IMR-90 (cell line): Measurements from ENCODE around the gene PHETA1. TPM values are rescaled to one million over a fixed set of nuclear protein-coding genes. Genes with fewer than 3 reads are reported as not detected.

Experiments used
- ATAC-seq: fragments of 200-7000 bp; cut with Tn5 transposase; 2 replicates; pipeline ENCODE4 v1.9.1; 2020; ENCODE audit warnings: low read depth, mild to moderate bottlenecking, moderate library complexity
- BruUV-seq: library from RNA; stranded (reverse); fragments of 400-500 nt; replicated peaks from 2 replicates; lab custom pipeline; 2021; lab: Mats Ljungman, UMichigan
- CTCF ChIA-PET: fragments of 300-600 bp; formaldehyde crosslinking; extraction: SDS; loops from one replicate; lab custom pipeline; 2021; ENCODE audit warnings: antibody characterized with exemption; lab: Yijun Ruan, JAX
- POLR2A ChIA-PET: fragments of 300-600 bp; sonication (Branson Sonifier 250); formaldehyde crosslinking; loops from one replicate; lab custom pipeline; 2022; ENCODE audit warnings: antibody characterized with exemption; ENCODE audit not compliant: unreplicated experiment; lab: Charles Lee
- DNase-seq: peaks from one replicate; pipeline ENCODE4 v3.0.0; 2013
- H2AFZ ChIP-seq: replicated peaks from 2 replicates; pipeline ENCODE3; 2013; ENCODE audit warnings: low read length, mild to moderate bottlenecking; ENCODE audit not compliant: poor library complexity
- H2AK5ac ChIP-seq: 2 replicates; pipeline ENCODE4 v1.6.1; 2013; ENCODE audit warnings: low read depth, low read length, inconsistent platforms
- H2AK9ac ChIP-seq: replicated peaks from 2 replicates; pipeline ENCODE3; 2013; ENCODE audit warnings: mild to moderate bottlenecking, low read depth, low read length, moderate library complexity; ENCODE audit not compliant: poor library complexity
- H2BK120ac ChIP-seq: 2 replicates; pipeline ENCODE4 v1.6.1; 2013; ENCODE audit warnings: low read depth, low read length, inconsistent platforms
- H2BK15ac ChIP-seq: 3 replicates; pipeline ENCODE4 v1.6.1; 2013; ENCODE audit warnings: low read depth, low read length, inconsistent platforms
- H2BK20ac ChIP-seq: 2 replicates; pipeline ENCODE4 v1.6.1; 2013; ENCODE audit warnings: low read depth, mild to moderate bottlenecking, inconsistent platforms, low read length, moderate library complexity
- H2BK5ac ChIP-seq: 2 replicates; pipeline ENCODE4 v1.6.1; 2013; ENCODE audit warnings: mild to moderate bottlenecking, low read depth, low read length, inconsistent platforms; ENCODE audit not compliant: poor library complexity, severe bottlenecking
- H3K14ac ChIP-seq: replicated peaks from 2 replicates; pipeline ENCODE4 v1.6.1; 2013; ENCODE audit warnings: low read depth, low read length, inconsistent platforms
- H3K18ac ChIP-seq: 2 replicates; pipeline ENCODE4 v1.6.1; 2013; ENCODE audit warnings: low read depth, low read length, control low read depth
- H3K23ac ChIP-seq: 2 replicates; pipeline ENCODE4 v1.6.1; 2013; ENCODE audit warnings: low read depth, low read length, inconsistent platforms
- H3K27ac ChIP-seq: 2 replicates; pipeline ENCODE4 v1.5.1; 2013; ENCODE audit warnings: mild to moderate bottlenecking, control low read depth, low read length; ENCODE audit not compliant: insufficient read depth
- H3K27me3 ChIP-seq: 2 replicates; pipeline ENCODE4 v1.6.1; 2013; ENCODE audit warnings: low read length; ENCODE audit not compliant: control insufficient read depth, insufficient read depth
- H3K36me3 ChIP-seq: 2 replicates; pipeline ENCODE4 v1.6.1; 2013; ENCODE audit warnings: low read length, mixed read lengths; ENCODE audit not compliant: control insufficient read depth, insufficient read depth
- H3K4ac ChIP-seq: 2 replicates; pipeline ENCODE4 v1.6.1; 2013; ENCODE audit warnings: low read depth, low read length, inconsistent platforms
- H3K4me1 ChIP-seq: 2 replicates; pipeline ENCODE4 v1.6.1; 2013; ENCODE audit warnings: low read length, mixed read lengths; ENCODE audit not compliant: control insufficient read depth, insufficient read depth
- H3K4me2 ChIP-seq: 2 replicates; pipeline ENCODE4 v1.6.1; 2013; ENCODE audit warnings: low read depth, mild to moderate bottlenecking, control low read depth, low read length, moderate library complexity
- H3K4me3 ChIP-seq: 2 replicates; pipeline ENCODE4 v1.5.1; 2013; ENCODE audit warnings: low read depth, mild to moderate bottlenecking, control low read depth, low read length, moderate library complexity; ENCODE audit not compliant: insufficient read depth
- H3K56ac ChIP-seq: 2 replicates; pipeline ENCODE4 v1.6.1; 2013; ENCODE audit warnings: low read length, inconsistent platforms; ENCODE audit not compliant: insufficient read depth; ENCODE audit errors: extremely low read depth
- H3K79me1 ChIP-seq, 2 experiments: 2 replicates each; pipeline ENCODE4 v1.6.1; 2013; ENCODE audit warnings: low read length in 2 of 2, inconsistent platforms in 1 of 2, low read depth in 1 of 2
- H3K9ac ChIP-seq: 2 replicates; pipeline ENCODE4 v1.6.1; 2013; ENCODE audit warnings: low read depth, low read length, control low read depth
- H3K9me1 ChIP-seq: 2 replicates; pipeline ENCODE4 v1.6.1; 2013; ENCODE audit warnings: low read length, inconsistent platforms; ENCODE audit not compliant: insufficient read depth
- H3K9me3 ChIP-seq: 2 replicates; pipeline ENCODE4 v1.6.1; 2013; ENCODE audit warnings: low read length; ENCODE audit not compliant: control insufficient read depth, insufficient read depth
- H4K20me1 ChIP-seq: 2 replicates; pipeline ENCODE4 v1.6.1; 2013; ENCODE audit warnings: low read length, inconsistent platforms; ENCODE audit not compliant: insufficient read depth
- H4K5ac ChIP-seq: 2 replicates; pipeline ENCODE4 v1.6.1; 2013; ENCODE audit warnings: mild to moderate bottlenecking, low read depth, low read length, control low read depth
- H4K8ac ChIP-seq, 2 experiments: 2 replicates each; pipeline ENCODE4 v1.6.1; 2013; ENCODE audit warnings: low read depth in 2 of 2, low read length in 2 of 2, control low read depth in 1 of 2, inconsistent platforms in 1 of 2
- H4K91ac ChIP-seq: 2 replicates; pipeline ENCODE4 v1.6.1; 2013; ENCODE audit warnings: low read depth, low read length, inconsistent platforms; ENCODE audit not compliant: insufficient read depth
- MAFK ChIP-seq: IDR thresholded peaks from 2 replicates; pipeline ENCODE4 v1.6.1; 2012; ENCODE audit warnings: low read depth, low read length, improper control_type of control experiment
- NFE2L2 ChIP-seq: fragments of 150-350 bp; IDR thresholded peaks from 2 replicates; pipeline ENCODE4 v1.6.1; 2016; ENCODE audit warnings: low read depth, mild to moderate bottlenecking, low read length
- RFX5 ChIP-seq: IDR thresholded peaks from 2 replicates; pipeline ENCODE4 v1.8.0; 2012; ENCODE audit warnings: low read depth, mild to moderate bottlenecking, low read length, moderate library complexity
- WGBS, 2 experiments: methylation state at CpG; one replicate each; pipeline versions ENCODE4 v1.1.5 to v1.1.7; 2013; ENCODE audit warnings: missing lambda C conversion rate in 2 of 2; ENCODE audit not compliant: insufficient read length in 1 of 2; ENCODE audit errors: extremely low coverage in 2 of 2; 5-methylcytosine and 5-hydroxymethylcytosine counted together
- dilution Hi-C: fragments of 300-500 bp; cut with HindIII; formaldehyde crosslinking; loops from one replicate; pipeline ENCODE4 v1.14.3; 2018; ENCODE audit warnings: low sequenced_read_pairs; ENCODE audit not compliant: unreplicated experiment
- in situ Hi-C: fragments of 300-500 bp; cut with MboI; formaldehyde crosslinking; loops from 3 replicates; pipeline ENCODE4 v1.14.3; 2019; ENCODE audit warnings: low sequenced_read_pairs, inconsistent platforms, mixed read lengths
- intact Hi-C: fragments of 100-400 bp; cut with micrococcal nuclease; formaldehyde crosslinking; loops from 2 replicates; pipeline ENCODE4 v1.10.0; 2022
- polyA plus RNA-seq, 3 experiments: library from polyadenylated mRNA; depleted of rRNA; stranded (reverse); fragments of >200 nt; gene quantifications; 2 replicates each; pipeline ENCODE4 v1.2.3, GENCODE V29; 2012; ENCODE audit warnings: low replicate concordance in 1 of 3
- total RNA-seq: library from RNA; depleted of rRNA; stranded (reverse); fragments of >200 nt; gene quantifications from 2 replicates; pipeline ENCODE4 v1.2.3, GENCODE V29; 2012

The PHETA1 gene
- total and polyA plus RNA-seq, 2 of the 4 experiments (the other 2 are of a cell fraction), result 3.2 to 6.6 TPM

GRCh38 chr12:111409403-111409779 lies 40.5 kb upstream of the PHETA1 start:
- POLR2A ChIA-PET, result no interaction called here

More at GRCh38 chr12:111409403-111409779, 40.5 kb upstream of the PHETA1 start:
- Histone ChIP-seq H2BK5ac (peak overlapping the region; percentile 84), H3K56ac (no peak overlapping the region), H3K36me3 (no peaks in the 10 kb centered on the region; the same call in 1 of the 2 replicates), H3K9ac (no peak overlapping the region), H2BK120ac (peak overlapping the region; percentile 90; the same call in 1 of the 2 replicates), H4K20me1 (peaks cover 41% of the 10 kb centered on the region), H3K14ac (peak overlapping the region; percentile 34), H3K4me2 (peak overlapping the region; percentile 22; the same call in 1 of the 2 replicates), H3K9me3 (no peaks in the 10 kb centered on the region), H2BK15ac (peak overlapping the region; percentile 84; the same call in 2 of the 3 replicates), H3K4me1 (peaks cover 42% of the 10 kb centered on the region), H3K27ac (peak overlapping the region; percentile 72), H4K5ac (peak overlapping the region; percentile 46; the same call in 1 of the 2 replicates), H3K4me3 (no peak overlapping the region), H3K79me1 (peaks cover 12 to 77% of the 10 kb centered on the region in 2 experiments; a peak in 3 of 4 replicates), H3K4ac (peak overlapping the region; percentile 73), H4K8ac (peak overlapping the region; percentile 67 to 74), H2AK9ac (peak overlapping the region; percentile 88), H3K18ac (peak overlapping the region; percentile 6; the same call in 1 of the 2 replicates), H4K91ac (peak overlapping the region; percentile 62), H2AK5ac (peak overlapping the region; percentile 85), H3K23ac (0 out of 2 replicates have a peak overlapping the region, but pooled peaks have one; percentile 70), H3K27me3 (no peaks in the 10 kb centered on the region), H2AFZ (peak overlapping the region; percentile 39), H2BK20ac (no peak overlapping the region; the same call in 1 of the 2 replicates), H3K9me1 (peaks cover 24% of the 10 kb centered on the region)
- TF ChIP-seq NFE2L2 (0 out of 2 replicates have a peak, but pooled peaks have one; percentile 26), RFX5 (no peak), MAFK (peak; percentile 56; the same call in 1 of the 2 replicates)
- no peak for ATAC-seq
- CTCF ChIA-PET, result interaction anchor here (0.7 to 4.1 kb wide), 2 partner anchors 12 to 807 kb away, joined by 3 to 21 read pairs; no protein-coding TSS in a partner anchor
- in situ Hi-C loops (no loop called here), intact Hi-C loops (no loop called here), dilution Hi-C loops (no loop called here)
- no peak for DNase-seq
- BruUV-seq, result no TSS peak
- WGBS, 2 experiments, result 49% methylated on average over 6 of the region's 15 CpGs; no CpG with 5 or more reads in 1 of the 2 experiments
